PC-3 (cell line): ENCODE data around the gene PLEKHO2. TPM values are rescaled to one million over a fixed set of nuclear protein-coding genes. Genes with fewer than 3 reads are reported as not detected.

Source experiments
- ATAC-seq: fragments of 200-7000 bp; cut with Tn5 transposase; 2 replicates; pipeline ENCODE4 v1.9.1; 2020; ENCODE audit warnings: mild to moderate bottlenecking, moderate library complexity
- BruUV-seq: library from RNA; stranded (reverse); fragments of 400-500 nt; replicated peaks from 2 replicates; lab custom pipeline; 2021; lab: Mats Ljungman, UMichigan
- CTCF ChIA-PET: fragments of 300-600 bp; sonication (Branson Sonifier 250); formaldehyde crosslinking; loops from one replicate; lab custom pipeline; 2022; ENCODE audit warnings: antibody characterized with exemption; lab: Charles Lee
- POLR2A ChIA-PET: fragments of 300-600 bp; sonication (Branson Sonifier 250); formaldehyde crosslinking; loops from one replicate; lab custom pipeline; 2022; ENCODE audit warnings: antibody characterized with exemption; ENCODE audit not compliant: unreplicated experiment; lab: Charles Lee
- DNase-seq: peaks from one replicate; pipeline ENCODE4 v3.0.0-alpha.2; 2015
- H2AFZ ChIP-seq: fragments of 300-600 bp; sonication (generic); 2 replicates; pipeline ENCODE4 v1.6.0; 2016; ENCODE audit warnings: antibody characterized with exemption, low read length
- H3F3A ChIP-seq: fragments of 300-600 bp; sonication (generic); one replicate; pipeline ENCODE4 v1.6.0; 2017; ENCODE audit warnings: antibody characterized with exemption, low read length, control low read depth, mild to moderate bottlenecking; ENCODE audit not compliant: unreplicated experiment
- H3K27ac ChIP-seq: fragments of 300-600 bp; sonication (generic); 2 replicates; pipeline ENCODE4 v1.5.1; 2016; ENCODE audit warnings: mild to moderate bottlenecking, low read length
- H3K27me3 ChIP-seq: fragments of 300-600 bp; sonication (generic); 2 replicates; pipeline ENCODE4 v1.6.1; 2016; ENCODE audit warnings: low read length, mixed read lengths
- H3K36me3 ChIP-seq: fragments of 300-600 bp; sonication (generic); 2 replicates; pipeline ENCODE4 v1.6.1; 2016; ENCODE audit warnings: low read depth, mixed run types, low read length, mixed read lengths
- H3K4me1 ChIP-seq: fragments of 300-600 bp; sonication (generic); 2 replicates; pipeline ENCODE4 v1.5.1; 2016; ENCODE audit warnings: low read length; ENCODE audit not compliant: insufficient read depth
- H3K4me2 ChIP-seq: fragments of 300-600 bp; sonication (generic); 2 replicates; pipeline ENCODE4 v1.6.0; 2016; ENCODE audit warnings: low read length
- H3K4me3 ChIP-seq: fragments of 300-600 bp; sonication (generic); 2 replicates; pipeline ENCODE4 v1.5.1; 2016; ENCODE audit warnings: mild to moderate bottlenecking, low read length, mixed read lengths
- H3K79me2 ChIP-seq: fragments of 300-600 bp; sonication (generic); 2 replicates; pipeline ENCODE4 v1.6.1; 2017; ENCODE audit warnings: low read length, mixed read lengths
- H3K9ac ChIP-seq: fragments of 300-600 bp; sonication (generic); 2 replicates; pipeline ENCODE4 v1.6.0; 2016; ENCODE audit warnings: mild to moderate bottlenecking, low read length
- H3K9me2 ChIP-seq: fragments of 300-600 bp; sonication (generic); replicated peaks from 2 replicates; pipeline ENCODE4 v1.6.1; 2016; ENCODE audit warnings: mixed run types, low read length, mixed read lengths
- H3K9me3 ChIP-seq: fragments of 300-600 bp; sonication (generic); 2 replicates; pipeline ENCODE4 v1.6.1; 2016; ENCODE audit warnings: low read length, mixed read lengths
- H4K20me1 ChIP-seq: fragments of 300-600 bp; sonication (generic); 2 replicates; pipeline ENCODE4 v1.6.1; 2016; ENCODE audit warnings: low read length, mixed read lengths
- CTCF ChIP-seq: fragments of 300-600 bp; sonication (generic); conservative IDR thresholded peaks from 2 replicates; pipeline ENCODE4 v1.5.1; 2017; ENCODE audit warnings: antibody characterized with exemption, low read depth, mild to moderate bottlenecking, low read length
- EZH2 ChIP-seq: fragments of 300-600 bp; sonication (generic); IDR thresholded peaks from one replicate; pipeline ENCODE4 v1.6.1; 2017; ENCODE audit warnings: antibody characterized with exemption, mild to moderate bottlenecking, low read length; ENCODE audit not compliant: unreplicated experiment
- EZH2phosphoT487 ChIP-seq: fragments of 300-600 bp; sonication (generic); IDR thresholded peaks from 2 replicates; pipeline ENCODE4 v1.6.1; 2018; ENCODE audit warnings: mild to moderate bottlenecking, antibody characterized with exemption, low read length, borderline replicate concordance
- intact Hi-C: fragments of 100-400 bp; cut with micrococcal nuclease; formaldehyde crosslinking; loops from 2 replicates; pipeline ENCODE4 v1.9.0; 2023
- total RNA-seq: library from RNA; depleted of rRNA; stranded (reverse); fragments of >200 nt; gene quantifications from 2 replicates; pipeline ENCODE4 v1.2.3, GENCODE V29; 2014

The PLEKHO2 gene
- total RNA-seq, 1 experiment from 2014 or later = 4.3 TPM

DNA sequence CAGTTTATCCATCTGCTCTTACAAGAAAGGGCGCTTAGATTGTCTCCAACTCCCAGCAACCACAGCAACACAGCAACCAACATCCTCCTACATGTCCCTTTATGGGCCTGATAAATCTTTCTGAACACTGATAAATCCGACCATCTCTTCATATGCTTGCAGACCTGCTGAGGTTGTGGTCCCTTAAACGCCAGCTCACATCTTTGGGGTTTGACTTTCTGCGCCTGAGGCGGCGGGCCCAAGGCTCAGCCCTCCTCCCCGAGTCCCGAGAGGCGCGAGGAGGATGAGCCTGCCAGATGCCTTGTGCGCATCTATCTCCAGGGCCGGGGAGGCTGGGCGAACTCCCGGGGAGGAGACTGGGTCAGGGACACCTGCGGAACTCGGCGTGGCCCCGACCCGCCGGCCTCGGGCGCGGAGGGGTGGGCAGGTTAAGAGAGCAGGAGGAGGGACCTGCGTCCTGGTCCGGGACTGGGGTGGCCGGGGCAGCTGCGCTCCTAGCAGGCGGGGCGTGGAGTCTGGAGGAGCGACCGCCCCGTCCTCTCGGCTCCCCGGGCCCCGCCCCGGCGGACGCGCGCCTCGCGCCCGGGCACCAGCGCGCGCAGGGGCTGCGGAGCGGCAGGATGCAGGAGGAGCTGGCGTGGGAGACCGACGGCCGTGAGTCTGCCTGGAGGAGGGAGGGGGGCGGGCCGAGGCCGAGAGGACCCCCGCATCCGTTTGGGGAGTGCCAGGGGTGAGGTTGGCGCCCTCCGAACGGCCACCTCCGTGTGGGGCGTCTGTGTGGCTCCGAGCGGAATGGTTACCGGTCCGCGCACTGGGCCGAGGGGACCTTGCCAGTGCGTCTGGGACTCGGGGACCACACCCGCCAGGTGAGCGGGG lies 69.8 kb downstream of the PLEKHO2 start, which contains the start of gene ANKDD1A:
ANKDD1A (plus strand) TSS at position 592 of the 876 bp plus-strand sequence; CDS start at position 621, 29 bp downstream.
- ChIA-PET POLR2A (no interaction called here), CTCF (no interaction called here)
- DNase-seq (peak; percentile 63), ATAC-seq (peak; percentile 98)
- Histone ChIP-seq H3K4me2 (peak within 1 kb of the TSS; percentile 82), H3K27me3 (no peaks in the 10 kb centered on the region), H4K20me1 (no peaks in the 10 kb centered on the region), H2AFZ (peak within 1 kb of the TSS; percentile 87), H3K27ac (no peak within 1 kb of the TSS), H3F3A (no peaks in the 10 kb centered on the region), H3K79me2 (no peaks in the 10 kb centered on the region), H3K36me3 (no peaks in the 10 kb centered on the region), H3K4me3 (peak within 1 kb of the TSS; percentile 76), H3K9ac (no peak within 1 kb of the TSS), H3K9me3 (no peaks in the 10 kb centered on the region), H3K4me1 (no peaks in the 10 kb centered on the region), H3K9me2 (no peaks in the 10 kb centered on the region)
- no TSS peak for BruUV-seq
- TF ChIP-seq EZH2 (no peak), CTCF (no peak), EZH2phosphoT487 (no peak)
- intact Hi-C loops = no loop called here

DNA sequence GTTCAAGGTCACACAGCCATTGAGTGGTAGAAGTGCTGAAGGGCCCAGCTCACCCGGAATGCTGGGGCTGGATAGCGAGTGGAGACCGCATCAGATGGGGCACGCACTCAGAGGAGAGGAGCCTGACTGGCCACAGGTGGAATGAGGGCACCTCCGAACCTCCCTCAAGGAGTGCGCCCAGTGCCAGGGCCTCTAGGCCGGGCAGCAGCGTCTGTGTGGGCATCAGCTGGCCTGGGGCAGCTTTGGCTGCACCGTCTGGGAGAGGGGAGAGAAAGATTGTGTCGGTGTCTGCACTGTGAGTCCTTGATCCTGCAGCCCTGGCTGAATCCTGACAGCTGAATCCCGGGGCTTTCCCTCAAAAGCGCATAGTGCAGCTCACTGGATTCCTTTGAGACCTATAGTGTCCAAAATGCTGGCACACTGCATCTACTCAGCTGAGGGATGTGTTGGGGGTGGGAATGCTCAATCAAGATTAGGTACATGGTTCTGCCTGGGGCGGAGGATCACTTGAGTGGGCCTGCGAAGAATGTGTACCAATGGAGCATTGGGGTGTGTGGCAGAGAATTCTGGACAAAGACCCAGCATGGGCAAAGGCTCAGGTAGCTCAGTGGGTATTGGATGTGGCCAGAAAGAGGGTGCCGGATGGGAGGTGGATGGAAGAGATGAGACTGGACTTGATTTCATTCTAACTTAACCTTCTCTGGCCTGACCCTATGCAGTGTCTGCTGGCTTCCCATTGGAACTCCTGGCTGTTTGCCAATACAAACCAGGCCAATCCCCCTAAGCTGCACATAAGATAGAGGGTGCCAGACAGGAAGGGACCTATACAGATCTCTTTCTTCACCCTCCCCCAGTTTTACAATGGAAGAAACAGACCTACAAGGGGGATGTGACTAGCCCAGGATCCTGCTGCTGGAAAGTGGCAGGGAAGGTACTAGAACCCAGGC lies 70.9 kb downstream of the PLEKHO2 start:
- Histone ChIP-seq H3K9ac (no peak overlapping the region), H3K79me2 (no peaks in the 10 kb centered on the region), H3K4me2 (peak overlapping the region; percentile 82), H3K27me3 (no peaks in the 10 kb centered on the region), H3K36me3 (no peaks in the 10 kb centered on the region), H3K4me3 (peak overlapping the region; percentile 76), H3K4me1 (no peaks in the 10 kb centered on the region), H3K27ac (no peak overlapping the region), H3K9me2 (no peaks in the 10 kb centered on the region), H4K20me1 (no peaks in the 10 kb centered on the region), H3F3A (no peaks in the 10 kb centered on the region), H3K9me3 (no peaks in the 10 kb centered on the region), H2AFZ (peak overlapping the region; percentile 87; the same call in 1 of the 2 replicates)
- ChIA-PET POLR2A (no interaction called here), CTCF (interaction anchor here (0.6 kb wide), 1 partner anchor 16 kb away, joined by 3 read pairs; no protein-coding TSS in a partner anchor)
- intact Hi-C loops = no loop called here
- ATAC-seq = no peak
- no TSS peak for BruUV-seq
- TF ChIP-seq EZH2 = no peak
- no peak for TF ChIP-seq CTCF
- no peak for TF ChIP-seq EZH2phosphoT487
- DNase-seq = no peak
